Right lobe of liver (tissue), 6 donors: ENCODE data around the gene RTL1. TPM values are rescaled to one million over a fixed set of nuclear protein-coding genes. Genes with fewer than 3 reads are reported as not detected.

Source experiments
- ATAC-seq, 4 donors: fragments of 200-7000 bp; cut with Tn5 transposase; one replicate each; pipeline ENCODE4 v1.9.1; 2020; ENCODE audit warnings: mild to moderate bottlenecking in 4 of 4, moderate library complexity in 4 of 4
- DNase-seq, 3 donors: peaks; one replicate each; pipeline ENCODE4 v3.0.0-alpha.2; 2020
- H3K27ac ChIP-seq, 3 donors: fragments of 200-600 bp; one replicate each; pipeline ENCODE4 v1.8.0; 2022
- H3K27me3 ChIP-seq, 2 donors: fragments of 200-600 bp; one replicate each; pipeline ENCODE4 v1.8.0; 2022
- H3K36me3 ChIP-seq, 4 donors: fragments of 200-600 bp; sonication (generic) in 1 of 4; one replicate each; pipeline versions ENCODE4 v1.5.1 to v1.8.0; 2017 to 2022; ENCODE audit warnings: control low read depth in 1 of 4
- H3K4me1 ChIP-seq, 4 donors: fragments of 200-600 bp; sonication (generic) in 1 of 4; one replicate each; pipeline versions ENCODE4 v1.5.1 to v1.8.0; 2017 to 2022; ENCODE audit warnings: control low read depth in 1 of 4
- H3K4me3 ChIP-seq, 3 donors: fragments of 200-600 bp; one replicate each; pipeline ENCODE4 v1.8.0; 2022
- H3K9me3 ChIP-seq, 4 donors: fragments of 200-600 bp; sonication (generic) in 1 of 4; one replicate each; pipeline versions ENCODE4 v1.5.1 to v1.8.0; 2017 to 2022; ENCODE audit warnings: control low read depth in 1 of 4
- CTCF ChIP-seq, 4 donors: fragments of 200-600 bp in 3 of 4; fragments of 450-650 bp in 1 of 4; IDR thresholded peaks; one replicate each; pipeline versions ENCODE4 v1.5.1 to v1.8.0; 2016 to 2022; ENCODE audit warnings: antibody characterized with exemption in 4 of 4, mild to moderate bottlenecking in 2 of 4
- POLR2A ChIP-seq: fragments of 450-650 bp; IDR thresholded peaks from one replicate; pipeline ENCODE4 v1.6.1; 2017; ENCODE audit warnings: antibody characterized with exemption, mild to moderate bottlenecking
- WGBS: methylation state at CpG from one replicate; pipeline ENCODE4 v1.1.6; 2018; ENCODE audit warnings: low coverage, low lambda C conversion rate; ENCODE audit not compliant: insufficient coverage; ENCODE audit errors: missing lambda C conversion rate; 5-methylcytosine and 5-hydroxymethylcytosine counted together
- intact Hi-C, 2 donors: fragments of 100-400 bp; cut with DNase I; formaldehyde crosslinking; loops; one replicate each; pipeline versions ENCODE4 v1.11.2 to v1.14.1; 2022
- total RNA-seq, 6 experiments: library from RNA; depleted of rRNA in 2 of 6; stranded (reverse); fragments of >200 nt in 2 of 6; fragmentation: NEBNext Ultra II Directional in 3 of 6; extraction: Animal tissue kit (Norgen Biotek cat#: 25700) in 3 of 6; gene quantifications; one replicate each; pipeline versions ENCODE4 v1.1.0 to v1.2.4, GENCODE V29; 2016 to 2023
- donor health status: DM: no; HTN: yes; CAD: no.
- donor health status: DM: no; HTN: no; CAD: no.
- donor health status: DM: no; HTN: no; CAD: no.
- donor health status: DM: no; HTN: yes; CAD: no.
- donor health status: DM: no; HTN: yes; CAD: no.

RTL1 gene
- total RNA-seq, 6 experiments from 2014 or later = 0.04 TPM; not detected in 5

- no peaks in the 10 kb centered on the region for H3K27me3 ChIP-seq
These were observed 3.7 kb upstream of the RTL1 start for GRCh38 chr14:100907240-100907639.

DNA sequence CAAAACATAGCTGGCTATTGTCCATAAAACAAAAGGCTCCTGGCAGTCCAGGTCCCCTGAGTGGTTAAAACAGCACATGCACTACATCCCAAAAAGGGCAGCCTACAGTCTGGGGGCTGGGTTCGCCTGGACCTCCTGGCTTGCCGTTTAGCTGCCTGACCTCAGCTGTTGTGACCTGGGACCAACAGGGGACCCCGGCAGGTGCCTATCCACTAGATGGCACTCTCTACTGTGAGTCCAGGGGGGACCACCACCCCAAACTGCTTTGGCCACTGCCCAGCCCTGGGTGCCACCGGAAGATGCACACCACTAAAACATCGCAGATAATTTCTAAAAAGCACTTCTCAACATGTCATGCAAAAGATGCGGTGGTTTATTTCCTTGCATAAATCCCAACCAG is 2.9 kb upstream of the RTL1 start:
- DNase-seq (no peak), ATAC-seq (no peak)
- Histone ChIP-seq H3K27me3 (no peaks in the 10 kb centered on the region), H3K4me3 (no peak overlapping the region), H3K9me3 (no peaks in the 10 kb centered on the region), H3K36me3 (no peaks in the 10 kb centered on the region), H3K27ac (no peak overlapping the region), H3K4me1 (no peaks in the 10 kb centered on the region)
- TF ChIP-seq POLR2A = no peak
- TF ChIP-seq CTCF (IDR thresholded peaks at IDR 0.05) = peak in 1 of 4 donors; percentile 15
- 100% methylated on average over 1 of the region's 6 CpGs for WGBS
- intact Hi-C loops = no loop called here

More at GRCh38 chr14:100907240-100907639, 3.7 kb upstream of the RTL1 start:
- H3K4me3 ChIP-seq = no peak overlapping the region
- no peak for DNase-seq
- intact Hi-C loops = no loop called here
- TF ChIP-seq CTCF (IDR thresholded peaks at IDR 0.05) (no peak), POLR2A (no peak)
- no peaks in the 10 kb centered on the region for H3K9me3 ChIP-seq
- H3K36me3 ChIP-seq = no peaks in the 10 kb centered on the region
- no peak overlapping the region for H3K27ac ChIP-seq
- whole genome bisulfite sequencing = 54% methylated on average over 3 of the region's 8 CpGs
- H3K4me1 ChIP-seq = no peaks in the 10 kb centered on the region
- ATAC-seq = no peak

DNA sequence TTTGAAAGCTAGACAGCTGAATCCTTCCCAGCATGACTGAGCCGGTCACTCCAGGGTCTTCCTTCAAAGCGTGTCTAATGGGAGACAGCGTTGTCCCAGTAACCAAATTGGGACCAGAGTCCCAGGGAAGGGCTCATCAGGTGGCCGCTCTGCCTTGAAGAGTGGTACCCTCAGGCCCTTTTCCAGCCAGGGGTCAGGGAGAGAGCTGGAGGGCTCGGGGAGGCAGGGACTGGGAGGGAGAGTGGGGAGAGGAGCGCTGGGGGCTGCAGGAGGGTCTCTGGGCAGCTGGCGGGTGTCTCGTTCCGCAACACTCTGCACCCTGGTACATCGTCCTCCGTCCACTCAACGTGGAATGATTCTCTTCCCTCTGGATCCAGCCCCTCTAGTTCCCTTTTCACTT is 1.6 kb upstream of the RTL1 start:
- no peaks in the 10 kb centered on the region for H3K4me1 ChIP-seq
- no peaks in the 10 kb centered on the region for H3K9me3 ChIP-seq
- H3K27ac ChIP-seq = no peak overlapping the region
- TF ChIP-seq POLR2A = no peak
- no peak for TF ChIP-seq CTCF (IDR thresholded peaks at IDR 0.05)
- intact Hi-C loops = no loop called here
- no peak for ATAC-seq
- no peak overlapping the region for H3K4me3 ChIP-seq
- DNase-seq = no peak
- H3K27me3 ChIP-seq = no peaks in the 10 kb centered on the region
- 66% methylated on average over 5 of the region's 12 CpGs for WGBS
- H3K36me3 ChIP-seq = no peaks in the 10 kb centered on the region

DNA sequence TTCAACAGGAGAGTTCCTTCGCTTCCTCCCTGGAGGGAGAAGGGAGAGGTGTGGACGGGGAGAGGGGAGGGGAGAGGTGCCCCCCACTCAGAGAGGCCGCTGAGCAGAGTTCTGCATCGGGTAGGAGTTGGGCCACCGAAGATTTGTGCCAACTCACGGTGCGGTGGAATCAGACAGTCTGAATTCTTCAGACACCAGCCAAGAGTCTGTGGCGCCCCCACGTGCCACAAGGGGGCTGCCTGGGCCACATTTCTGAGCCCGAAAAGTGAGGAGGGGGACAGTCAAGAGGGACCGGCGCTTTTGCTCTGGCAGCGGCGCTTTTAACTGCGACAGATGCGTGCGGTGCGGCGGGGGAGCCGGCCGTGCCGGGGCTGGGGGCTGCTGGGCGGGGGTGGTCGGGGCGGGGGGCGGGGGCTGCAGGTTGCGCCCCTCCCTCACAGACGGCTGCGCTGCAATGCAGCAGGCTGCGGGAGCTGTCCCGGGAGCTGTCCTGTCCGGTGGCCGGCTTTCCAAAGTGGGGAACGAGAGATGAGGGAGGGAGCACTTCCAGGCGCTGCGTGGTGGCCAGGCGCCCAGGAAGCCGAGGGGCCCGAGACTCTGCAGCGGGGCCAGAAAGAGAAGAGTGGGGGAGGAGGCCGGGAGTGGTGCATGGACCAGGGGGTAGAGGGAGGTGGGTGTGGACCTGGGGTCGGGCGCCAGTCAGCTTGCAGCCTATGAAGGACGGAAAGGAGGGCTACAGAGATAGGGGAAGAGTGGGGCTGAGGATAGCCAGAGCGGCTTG is 975 bp upstream of the RTL1 start:
- no peak for ATAC-seq
- Histone ChIP-seq H3K36me3 (no peaks in the 10 kb centered on the region), H3K4me1 (no peaks in the 10 kb centered on the region), H3K27ac (no peak overlapping the region), H3K27me3 (no peaks in the 10 kb centered on the region), H3K4me3 (no peak overlapping the region), H3K9me3 (no peaks in the 10 kb centered on the region)
- intact Hi-C loops = no loop called here
- WGBS = 21% methylated on average over 20 of the region's 45 CpGs
- no peak for TF ChIP-seq POLR2A
- peak in 1 of 4 donors; percentile 10 for TF ChIP-seq CTCF (IDR thresholded peaks at IDR 0.05)
- no peak for DNase-seq
